Measurements from ENCODE around the gene VGF.

- TF ChIP-seq CTCF (conservative IDR thresholded peaks at IDR 0.05; ENCODE audit: low read depth in 2 of 2) (no peak), POLR2AphosphoS5 (IDR thresholded peaks at IDR 0.05; ENCODE audit: low read depth) (no peak), EZH2phosphoT487 (IDR thresholded peaks at IDR 0.05; ENCODE audit: unreplicated experiment) (no peak), REST (IDR thresholded peaks at IDR 0.05; ENCODE audit: unreplicated experiment) (no peak), CREB1 (CRISPR knock-in tag; IDR thresholded peaks at IDR 0.05; ENCODE audit: low read depth) (no peak), EZH2 (IDR thresholded peaks at IDR 0.05; ENCODE audit: low read depth, unreplicated experiment) (no peak), ETS1 (IDR thresholded peaks at IDR 0.05) (no peak), STAT1 (IDR thresholded peaks at IDR 0.05; ENCODE audit: unreplicated experiment) (no peak), ZNF331 (CRISPR knock-in tag; IDR thresholded peaks at IDR 0.05; ENCODE audit: low read depth) (no peak), JUNB (IDR thresholded peaks at IDR 0.05; ENCODE audit: unreplicated experiment) (no peak), NANOG (IDR thresholded peaks at IDR 0.05; ENCODE audit: borderline replicate concordance) (no peak)
- TF ChIP-seq, protein P1, sequence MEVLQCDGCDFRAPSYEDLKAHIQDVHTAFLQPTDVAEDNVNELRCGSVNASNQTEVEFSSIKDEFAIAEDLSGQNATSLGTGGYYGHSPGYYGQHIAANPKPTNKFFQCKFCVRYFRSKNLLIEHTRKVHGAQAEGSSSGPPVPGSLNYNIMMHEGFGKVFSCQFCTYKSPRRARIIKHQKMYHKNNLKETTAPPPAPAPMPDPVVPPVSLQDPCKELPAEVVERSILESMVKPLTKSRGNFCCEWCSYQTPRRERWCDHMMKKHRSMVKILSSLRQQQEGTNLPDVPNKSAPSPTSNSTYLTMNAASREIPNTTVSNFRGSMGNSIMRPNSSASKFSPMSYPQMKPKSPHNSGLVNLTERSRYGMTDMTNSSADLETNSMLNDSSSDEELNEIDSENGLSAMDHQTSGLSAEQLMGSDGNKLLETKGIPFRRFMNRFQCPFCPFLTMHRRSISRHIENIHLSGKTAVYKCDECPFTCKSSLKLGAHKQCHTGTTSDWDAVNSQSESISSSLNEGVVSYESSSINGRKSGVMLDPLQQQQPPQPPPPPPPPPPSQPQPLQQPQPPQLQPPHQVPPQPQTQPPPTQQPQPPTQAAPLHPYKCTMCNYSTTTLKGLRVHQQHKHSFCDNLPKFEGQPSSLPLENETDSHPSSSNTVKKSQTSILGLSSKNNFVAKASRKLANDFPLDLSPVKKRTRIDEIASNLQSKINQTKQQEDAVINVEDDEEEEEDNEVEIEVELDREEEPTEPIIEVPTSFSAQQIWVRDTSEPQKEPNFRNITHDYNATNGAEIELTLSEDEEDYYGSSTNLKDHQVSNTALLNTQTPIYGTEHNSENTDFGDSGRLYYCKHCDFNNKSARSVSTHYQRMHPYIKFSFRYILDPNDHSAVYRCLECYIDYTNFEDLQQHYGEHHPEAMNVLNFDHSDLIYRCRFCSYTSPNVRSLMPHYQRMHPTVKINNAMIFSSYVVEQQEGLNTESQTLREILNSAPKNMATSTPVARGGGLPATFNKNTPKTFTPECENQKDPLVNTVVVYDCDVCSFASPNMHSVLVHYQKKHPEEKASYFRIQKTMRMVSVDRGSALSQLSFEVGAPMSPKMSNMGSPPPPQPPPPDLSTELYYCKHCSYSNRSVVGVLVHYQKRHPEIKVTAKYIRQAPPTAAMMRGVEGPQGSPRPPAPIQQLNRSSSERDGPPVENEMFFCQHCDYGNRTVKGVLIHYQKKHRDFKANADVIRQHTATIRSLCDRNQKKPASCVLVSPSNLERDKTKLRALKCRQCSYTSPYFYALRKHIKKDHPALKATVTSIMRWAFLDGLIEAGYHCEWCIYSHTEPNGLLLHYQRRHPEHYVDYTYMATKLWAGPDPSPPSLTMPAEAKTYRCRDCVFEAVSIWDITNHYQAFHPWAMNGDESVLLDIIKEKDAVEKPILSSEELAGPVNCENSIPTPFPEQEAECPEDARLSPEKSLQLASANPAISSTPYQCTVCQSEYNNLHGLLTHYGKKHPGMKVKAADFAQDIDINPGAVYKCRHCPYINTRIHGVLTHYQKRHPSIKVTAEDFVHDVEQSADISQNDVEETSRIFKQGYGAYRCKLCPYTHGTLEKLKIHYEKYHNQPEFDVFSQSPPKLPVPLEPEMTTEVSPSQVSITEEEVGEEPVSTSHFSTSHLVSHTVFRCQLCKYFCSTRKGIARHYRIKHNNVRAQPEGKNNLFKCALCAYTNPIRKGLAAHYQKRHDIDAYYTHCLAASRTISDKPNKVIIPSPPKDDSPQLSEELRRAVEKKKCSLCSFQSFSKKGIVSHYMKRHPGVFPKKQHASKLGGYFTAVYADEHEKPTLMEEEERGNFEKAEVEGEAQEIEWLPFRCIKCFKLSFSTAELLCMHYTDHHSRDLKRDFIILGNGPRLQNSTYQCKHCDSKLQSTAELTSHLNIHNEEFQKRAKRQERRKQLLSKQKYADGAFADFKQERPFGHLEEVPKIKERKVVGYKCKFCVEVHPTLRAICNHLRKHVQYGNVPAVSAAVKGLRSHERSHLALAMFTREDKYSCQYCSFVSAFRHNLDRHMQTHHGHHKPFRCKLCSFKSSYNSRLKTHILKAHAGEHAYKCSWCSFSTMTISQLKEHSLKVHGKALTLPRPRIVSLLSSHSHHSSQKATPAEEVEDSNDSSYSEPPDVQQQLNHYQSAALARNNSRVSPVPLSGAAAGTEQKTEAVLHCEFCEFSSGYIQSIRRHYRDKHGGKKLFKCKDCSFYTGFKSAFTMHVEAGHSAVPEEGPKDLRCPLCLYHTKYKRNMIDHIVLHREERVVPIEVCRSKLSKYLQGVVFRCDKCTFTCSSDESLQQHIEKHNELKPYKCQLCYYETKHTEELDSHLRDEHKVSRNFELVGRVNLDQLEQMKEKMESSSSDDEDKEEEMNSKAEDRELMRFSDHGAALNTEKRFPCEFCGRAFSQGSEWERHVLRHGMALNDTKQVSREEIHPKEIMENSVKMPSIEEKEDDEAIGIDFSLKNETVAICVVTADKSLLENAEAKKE (CRISPR knock-in tag; IDR thresholded peaks at IDR 0.05): no peak
Measured at GRCh38 chr7:101197991-101198390, 32.6 kb upstream of the VGF start.
